HEK293 (cell line): ENCODE measurements around the gene SLC37A3.

Experiments
- CTCF ChIA-PET: fragments of 350-600 bp; formaldehyde crosslinking; extraction: SDS; loops from one replicate; lab custom pipeline; 2021; ENCODE audit warnings: antibody characterized with exemption; lab: Yijun Ruan, JAX
- POLR2A ChIA-PET: fragments of 300-600 bp; formaldehyde crosslinking; extraction: SDS; loops from one replicate; lab custom pipeline; 2020; ENCODE audit warnings: antibody characterized with exemption, inconsistent platforms; lab: Yijun Ruan, JAX
- H3K27ac ChIP-seq: fragments of 200-500 bp; sonication (Bioruptor generic); 2 replicates; pipeline ENCODE4 v1.5.1; 2014; ENCODE audit warnings: low read depth, low read length, control low read depth, inconsistent platforms; ENCODE audit errors: extremely low read depth
- H3K36me3 ChIP-seq, 2 experiments: fragments of 200-500 bp in 1 of 2; sonication (Bioruptor generic) in 1 of 2; 1 replicate in 1 of 2; 2 replicates in 1 of 2; pipeline ENCODE4 v1.5.1; 2014 to 2017; ENCODE audit warnings: inconsistent platforms in 2 of 2, low read length in 2 of 2; ENCODE audit not compliant: control insufficient read depth in 2 of 2, insufficient read depth in 1 of 2
- H3K4me1 ChIP-seq: fragments of 200-500 bp; sonication (Bioruptor generic); 2 replicates; pipeline ENCODE4 v1.5.1; 2014; ENCODE audit warnings: mild to moderate bottlenecking, low read length, inconsistent platforms; ENCODE audit not compliant: control insufficient read depth, insufficient read depth
- H3K4me3 ChIP-seq: 2 replicates; pipeline ENCODE4 v1.5.1; 2011; ENCODE audit warnings: low read depth, mild to moderate bottlenecking, control low read depth, low read length, moderate library complexity
- H3K9me3 ChIP-seq: fragments of 200-500 bp; sonication (Bioruptor generic); 2 replicates; pipeline ENCODE4 v1.5.1; 2014; ENCODE audit warnings: low read depth, low read length, inconsistent platforms; ENCODE audit not compliant: control insufficient read depth, insufficient read depth
- SETDB1 ChIP-seq: IDR thresholded peaks from one replicate; pipeline ENCODE4 v1.6.1; 2017; ENCODE audit warnings: mild to moderate bottlenecking, low read length, moderate library complexity, mixed read lengths; ENCODE audit not compliant: insufficient read length
- SP3 ChIP-seq: fragments of 450-650 bp; formaldehyde crosslinking; IDR thresholded peaks from 2 replicates; pipeline ENCODE4 v1.5.1; 2016; ENCODE audit warnings: missing biosample characterization, missing genetic modification characterization
- ZBTB17 ChIP-seq: fragments of 450-650 bp; formaldehyde crosslinking; IDR thresholded peaks from 2 replicates; pipeline ENCODE4 v1.5.1; 2016; ENCODE audit warnings: missing biosample characterization, missing genetic modification characterization
- ZBTB7A ChIP-seq: fragments of 450-650 bp; formaldehyde crosslinking; IDR thresholded peaks from 2 replicates; pipeline ENCODE4 v1.5.1; 2016; ENCODE audit warnings: low read depth, missing biosample characterization, missing genetic modification characterization
- ZFP41 ChIP-seq: fragments of 450-650 bp; formaldehyde crosslinking; IDR thresholded peaks from 2 replicates; pipeline ENCODE4 v1.5.1; 2016; ENCODE audit warnings: missing biosample characterization, missing genetic modification characterization, borderline replicate concordance
- ZNF202 ChIP-seq: fragments of 450-650 bp; formaldehyde crosslinking; IDR thresholded peaks from 2 replicates; pipeline ENCODE4 v1.5.1; 2016; ENCODE audit warnings: missing biosample characterization, missing genetic modification characterization, borderline replicate concordance
- ZNF354C ChIP-seq: fragments of 450-650 bp; formaldehyde crosslinking; IDR thresholded peaks from 2 replicates; pipeline ENCODE4 v1.5.1; 2016; ENCODE audit warnings: missing biosample characterization, missing genetic modification characterization, low read depth, borderline replicate concordance
- ZNF423 ChIP-seq: fragments of 450-650 bp; formaldehyde crosslinking; IDR thresholded peaks from 2 replicates; pipeline ENCODE4 v1.5.1; 2016; ENCODE audit warnings: missing biosample characterization, missing genetic modification characterization
- ZNF529 ChIP-seq: fragments of 450-650 bp; formaldehyde crosslinking; IDR thresholded peaks from 2 replicates; pipeline ENCODE4 v1.5.1; 2017; ENCODE audit warnings: missing genetic modification characterization, missing biosample characterization; ENCODE audit not compliant: insufficient replicate concordance
- ZNF555 ChIP-seq: fragments of 450-650 bp; formaldehyde crosslinking; conservative IDR thresholded peaks from 2 replicates; pipeline ENCODE4 v1.5.1; 2017; ENCODE audit warnings: missing biosample characterization, mild to moderate bottlenecking, missing genetic modification characterization, inconsistent platforms
- ZNF76 ChIP-seq: fragments of 450-650 bp; formaldehyde crosslinking; IDR thresholded peaks from 2 replicates; pipeline ENCODE4; 2016; ENCODE audit warnings: low read depth, missing biosample characterization, missing genetic modification characterization, borderline replicate concordance
- ZNF791 ChIP-seq: fragments of 450-650 bp; formaldehyde crosslinking; IDR thresholded peaks from 2 replicates; pipeline ENCODE4 v1.5.1; 2016; ENCODE audit warnings: missing biosample characterization, missing genetic modification characterization
- TF ChIP-seq, protein P1 (sequence below): fragments of 450-650 bp; formaldehyde crosslinking; IDR thresholded peaks from 2 replicates; pipeline ENCODE4 v1.5.1; 2016; ENCODE audit warnings: missing biosample characterization, missing genetic modification characterization
- TF ChIP-seq, protein P2 (sequence below): fragments of 450-650 bp; formaldehyde crosslinking; IDR thresholded peaks from 2 replicates; pipeline ENCODE4 v1.5.1; 2017; ENCODE audit warnings: missing biosample characterization, missing genetic modification characterization
- TF ChIP-seq, protein P3 (sequence below): fragments of 450-650 bp; formaldehyde crosslinking; IDR thresholded peaks from 2 replicates; pipeline ENCODE4; 2016; ENCODE audit warnings: missing biosample characterization, missing genetic modification characterization
- TF ChIP-seq, protein P4 (sequence below): fragments of 450-650 bp; IDR thresholded peaks from 2 replicates; pipeline ENCODE4 v1.5.1; 2018; ENCODE audit warnings: missing biosample characterization, mild to moderate bottlenecking, missing genetic modification characterization
- TF ChIP-seq, protein P5 (sequence below): fragments of 450-650 bp; formaldehyde crosslinking; IDR thresholded peaks from 2 replicates; pipeline ENCODE4 v1.5.1; 2016; ENCODE audit warnings: missing biosample characterization, missing genetic modification characterization, low read depth
- TF ChIP-seq, protein P6 (sequence below): fragments of 450-650 bp; formaldehyde crosslinking; IDR thresholded peaks from 2 replicates; pipeline ENCODE4 v1.5.0; 2017; ENCODE audit warnings: missing biosample characterization, missing genetic modification characterization, borderline replicate concordance
- TF ChIP-seq, protein P7 (sequence below): fragments of 450-650 bp; formaldehyde crosslinking; IDR thresholded peaks from 2 replicates; pipeline ENCODE4 v1.5.1; 2016; ENCODE audit warnings: missing biosample characterization, missing genetic modification characterization

SLC37A3 gene

DNA sequence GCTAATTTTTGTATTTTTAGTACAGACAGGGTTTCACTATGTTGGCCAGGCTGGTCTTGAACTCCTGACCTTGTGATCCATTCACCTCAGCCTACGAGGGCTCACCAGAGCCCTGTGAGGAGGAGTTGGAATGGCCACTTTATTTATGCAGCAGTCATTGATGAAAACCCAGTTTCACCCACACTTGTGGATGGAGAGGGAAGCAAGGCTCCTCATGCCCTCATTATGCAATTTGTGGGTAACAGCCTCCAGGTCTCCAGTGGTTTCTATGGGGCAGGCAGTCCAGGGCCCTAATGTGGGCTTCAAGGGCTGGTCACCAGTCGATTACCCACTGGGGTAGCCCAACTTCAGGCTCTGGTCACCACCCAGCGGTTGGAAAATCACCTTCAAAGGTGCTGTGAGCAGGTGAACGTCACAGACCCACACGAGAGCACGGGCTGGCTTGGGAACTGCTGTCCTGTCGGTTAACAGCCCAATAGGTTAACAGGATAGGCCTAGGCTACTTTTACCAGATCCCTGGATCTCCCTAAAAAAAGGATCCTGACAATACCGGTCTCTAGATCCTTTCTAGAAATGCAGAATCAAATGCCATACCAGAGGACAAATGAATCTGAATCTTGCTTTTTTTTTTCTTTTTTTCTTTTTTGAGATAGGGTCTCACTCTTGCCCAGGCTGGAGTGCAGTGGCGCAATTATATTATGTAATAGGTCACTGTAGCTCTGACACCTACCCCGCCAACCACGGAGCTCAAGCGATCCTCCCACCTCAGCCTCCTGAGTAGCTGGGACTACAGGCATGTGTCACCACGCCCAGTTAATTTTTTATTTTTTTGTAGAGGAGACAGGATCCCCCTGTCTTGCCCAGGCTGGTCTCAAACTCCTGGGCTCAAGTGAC, 97.8 kb downstream of the SLC37A3 start (continued):
- TF ChIP-seq, protein P1, sequence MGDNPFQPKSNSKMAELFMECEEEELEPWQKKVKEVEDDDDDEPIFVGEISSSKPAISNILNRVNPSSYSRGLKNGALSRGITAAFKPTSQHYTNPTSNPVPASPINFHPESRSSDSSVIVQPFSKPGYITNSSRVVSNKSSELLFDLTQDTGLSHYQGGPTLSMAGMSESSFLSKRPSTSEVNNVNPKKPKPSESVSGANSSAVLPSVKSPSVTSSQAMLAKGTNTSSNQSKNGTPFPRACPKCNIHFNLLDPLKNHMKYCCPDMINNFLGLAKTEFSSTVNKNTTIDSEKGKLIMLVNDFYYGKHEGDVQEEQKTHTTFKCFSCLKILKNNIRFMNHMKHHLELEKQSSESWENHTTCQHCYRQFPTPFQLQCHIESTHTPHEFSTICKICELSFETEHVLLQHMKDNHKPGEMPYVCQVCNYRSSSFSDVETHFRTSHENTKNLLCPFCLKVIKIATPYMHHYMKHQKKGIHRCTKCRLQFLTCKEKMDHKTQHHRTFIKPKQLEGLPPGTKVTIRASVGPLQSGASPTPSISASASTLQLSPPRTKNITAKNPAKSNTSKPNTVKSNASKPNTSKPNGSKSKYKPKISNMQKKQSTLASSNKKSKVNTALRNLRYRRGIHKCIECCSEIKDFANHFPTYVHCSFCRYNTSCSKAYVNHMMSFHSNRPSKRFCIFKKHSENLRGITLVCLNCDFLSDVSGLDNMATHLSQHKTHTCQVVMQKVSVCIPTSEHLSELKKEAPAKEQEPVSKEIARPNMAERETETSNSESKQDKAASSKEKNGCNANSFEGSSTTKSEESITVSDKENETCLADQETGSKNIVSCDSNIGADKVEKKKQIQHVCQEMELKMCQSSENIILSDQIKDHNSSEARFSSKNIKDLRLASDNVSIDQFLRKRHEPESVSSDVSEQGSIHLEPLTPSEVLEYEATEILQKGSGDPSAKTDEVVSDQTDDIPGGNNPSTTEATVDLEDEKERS (tag by site-specific recombination) = no peak
- TF ChIP-seq ZFP41 (tag by site-specific recombination) (no peak), ZNF423 (tag by site-specific recombination) (no peak), ZNF202 (tag by site-specific recombination) (no peak), SETDB1 (no peak), ZNF555 (tag by site-specific recombination) (no peak), ZNF76 (tag by site-specific recombination) (no peak)
- TF ChIP-seq, protein P2, sequence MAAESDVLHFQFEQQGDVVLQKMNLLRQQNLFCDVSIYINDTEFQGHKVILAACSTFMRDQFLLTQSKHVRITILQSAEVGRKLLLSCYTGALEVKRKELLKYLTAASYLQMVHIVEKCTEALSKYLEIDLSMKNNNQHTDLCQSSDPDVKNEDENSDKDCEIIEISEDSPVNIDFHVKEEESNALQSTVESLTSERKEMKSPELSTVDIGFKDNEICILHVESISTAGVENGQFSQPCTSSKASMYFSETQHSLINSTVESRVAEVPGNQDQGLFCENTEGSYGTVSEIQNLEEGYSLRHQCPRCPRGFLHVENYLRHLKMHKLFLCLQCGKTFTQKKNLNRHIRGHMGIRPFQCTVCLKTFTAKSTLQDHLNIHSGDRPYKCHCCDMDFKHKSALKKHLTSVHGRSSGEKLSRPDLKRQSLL = no peak

DNA sequence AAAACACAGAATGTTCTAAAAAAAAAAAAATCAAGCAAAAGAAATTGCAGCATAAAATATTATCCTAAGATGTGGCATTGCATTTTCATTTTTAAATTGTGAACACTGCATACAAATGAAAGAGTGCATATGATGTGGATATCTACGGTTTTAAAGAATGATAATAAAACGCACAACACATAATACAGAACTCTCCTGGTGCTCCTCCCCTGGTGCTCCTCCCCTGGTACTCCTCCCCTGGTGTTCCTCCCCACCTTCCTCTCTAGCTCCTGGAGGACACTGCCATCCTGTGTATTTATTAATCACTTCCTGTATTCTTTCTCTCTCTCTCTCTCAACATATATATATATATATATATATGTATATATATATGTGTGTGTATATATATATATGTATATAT, 100.1 kb downstream of the SLC37A3 start:
- Histone ChIP-seq H3K27ac (no peak overlapping the region), H3K36me3 (no peaks in the 10 kb centered on the region), H3K4me1 (no peaks in the 10 kb centered on the region), H3K9me3 (no peaks in the 10 kb centered on the region), H3K4me3 (no peak overlapping the region)
- no peak for TF ChIP-seq ZNF202 (tag by site-specific recombination)
- TF ChIP-seq, protein P3, sequence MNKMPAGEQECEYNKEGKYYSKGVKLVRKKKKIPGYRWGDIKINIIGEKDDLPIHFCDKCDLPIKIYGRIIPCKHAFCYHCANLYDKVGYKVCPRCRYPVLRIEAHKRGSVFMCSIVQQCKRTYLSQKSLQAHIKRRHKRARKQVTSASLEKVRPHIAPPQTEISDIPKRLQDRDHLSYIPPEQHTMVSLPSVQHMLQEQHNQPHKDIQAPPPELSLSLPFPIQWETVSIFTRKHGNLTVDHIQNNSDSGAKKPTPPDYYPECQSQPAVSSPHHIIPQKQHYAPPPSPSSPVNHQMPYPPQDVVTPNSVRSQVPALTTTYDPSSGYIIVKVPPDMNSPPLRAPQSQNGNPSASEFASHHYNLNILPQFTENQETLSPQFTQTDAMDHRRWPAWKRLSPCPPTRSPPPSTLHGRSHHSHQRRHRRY (tag by site-specific recombination) = no peak
- no peak for TF ChIP-seq ZNF791 (tag by site-specific recombination)
- TF ChIP-seq, protein P4, sequence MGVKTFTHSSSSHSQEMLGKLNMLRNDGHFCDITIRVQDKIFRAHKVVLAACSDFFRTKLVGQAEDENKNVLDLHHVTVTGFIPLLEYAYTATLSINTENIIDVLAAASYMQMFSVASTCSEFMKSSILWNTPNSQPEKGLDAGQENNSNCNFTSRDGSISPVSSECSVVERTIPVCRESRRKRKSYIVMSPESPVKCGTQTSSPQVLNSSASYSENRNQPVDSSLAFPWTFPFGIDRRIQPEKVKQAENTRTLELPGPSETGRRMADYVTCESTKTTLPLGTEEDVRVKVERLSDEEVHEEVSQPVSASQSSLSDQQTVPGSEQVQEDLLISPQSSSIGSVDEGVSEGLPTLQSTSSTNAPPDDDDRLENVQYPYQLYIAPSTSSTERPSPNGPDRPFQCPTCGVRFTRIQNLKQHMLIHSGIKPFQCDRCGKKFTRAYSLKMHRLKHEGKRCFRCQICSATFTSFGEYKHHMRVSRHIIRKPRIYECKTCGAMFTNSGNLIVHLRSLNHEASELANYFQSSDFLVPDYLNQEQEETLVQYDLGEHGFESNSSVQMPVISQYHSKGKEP (tag by site-specific recombination) = no peak
- TF ChIP-seq, protein P5, sequence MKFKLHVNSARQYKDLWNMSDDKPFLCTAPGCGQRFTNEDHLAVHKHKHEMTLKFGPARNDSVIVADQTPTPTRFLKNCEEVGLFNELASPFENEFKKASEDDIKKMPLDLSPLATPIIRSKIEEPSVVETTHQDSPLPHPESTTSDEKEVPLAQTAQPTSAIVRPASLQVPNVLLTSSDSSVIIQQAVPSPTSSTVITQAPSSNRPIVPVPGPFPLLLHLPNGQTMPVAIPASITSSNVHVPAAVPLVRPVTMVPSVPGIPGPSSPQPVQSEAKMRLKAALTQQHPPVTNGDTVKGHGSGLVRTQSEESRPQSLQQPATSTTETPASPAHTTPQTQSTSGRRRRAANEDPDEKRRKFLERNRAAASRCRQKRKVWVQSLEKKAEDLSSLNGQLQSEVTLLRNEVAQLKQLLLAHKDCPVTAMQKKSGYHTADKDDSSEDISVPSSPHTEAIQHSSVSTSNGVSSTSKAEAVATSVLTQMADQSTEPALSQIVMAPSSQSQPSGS (tag by site-specific recombination) = no peak
- no peak for TF ChIP-seq ZBTB17 (tag by site-specific recombination)
- TF ChIP-seq, protein P6, sequence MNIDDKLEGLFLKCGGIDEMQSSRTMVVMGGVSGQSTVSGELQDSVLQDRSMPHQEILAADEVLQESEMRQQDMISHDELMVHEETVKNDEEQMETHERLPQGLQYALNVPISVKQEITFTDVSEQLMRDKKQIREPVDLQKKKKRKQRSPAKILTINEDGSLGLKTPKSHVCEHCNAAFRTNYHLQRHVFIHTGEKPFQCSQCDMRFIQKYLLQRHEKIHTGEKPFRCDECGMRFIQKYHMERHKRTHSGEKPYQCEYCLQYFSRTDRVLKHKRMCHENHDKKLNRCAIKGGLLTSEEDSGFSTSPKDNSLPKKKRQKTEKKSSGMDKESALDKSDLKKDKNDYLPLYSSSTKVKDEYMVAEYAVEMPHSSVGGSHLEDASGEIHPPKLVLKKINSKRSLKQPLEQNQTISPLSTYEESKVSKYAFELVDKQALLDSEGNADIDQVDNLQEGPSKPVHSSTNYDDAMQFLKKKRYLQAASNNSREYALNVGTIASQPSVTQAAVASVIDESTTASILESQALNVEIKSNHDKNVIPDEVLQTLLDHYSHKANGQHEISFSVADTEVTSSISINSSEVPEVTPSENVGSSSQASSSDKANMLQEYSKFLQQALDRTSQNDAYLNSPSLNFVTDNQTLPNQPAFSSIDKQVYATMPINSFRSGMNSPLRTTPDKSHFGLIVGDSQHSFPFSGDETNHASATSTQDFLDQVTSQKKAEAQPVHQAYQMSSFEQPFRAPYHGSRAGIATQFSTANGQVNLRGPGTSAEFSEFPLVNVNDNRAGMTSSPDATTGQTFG (tag by site-specific recombination) = no peak
- no peak for TF ChIP-seq ZNF354C
- TF ChIP-seq ZNF529 (tag by site-specific recombination) = no peak
- TF ChIP-seq ZBTB7A (tag by site-specific recombination) = no peak
- no peak for TF ChIP-seq SP3 (tag by site-specific recombination)
- TF ChIP-seq, protein P7, sequence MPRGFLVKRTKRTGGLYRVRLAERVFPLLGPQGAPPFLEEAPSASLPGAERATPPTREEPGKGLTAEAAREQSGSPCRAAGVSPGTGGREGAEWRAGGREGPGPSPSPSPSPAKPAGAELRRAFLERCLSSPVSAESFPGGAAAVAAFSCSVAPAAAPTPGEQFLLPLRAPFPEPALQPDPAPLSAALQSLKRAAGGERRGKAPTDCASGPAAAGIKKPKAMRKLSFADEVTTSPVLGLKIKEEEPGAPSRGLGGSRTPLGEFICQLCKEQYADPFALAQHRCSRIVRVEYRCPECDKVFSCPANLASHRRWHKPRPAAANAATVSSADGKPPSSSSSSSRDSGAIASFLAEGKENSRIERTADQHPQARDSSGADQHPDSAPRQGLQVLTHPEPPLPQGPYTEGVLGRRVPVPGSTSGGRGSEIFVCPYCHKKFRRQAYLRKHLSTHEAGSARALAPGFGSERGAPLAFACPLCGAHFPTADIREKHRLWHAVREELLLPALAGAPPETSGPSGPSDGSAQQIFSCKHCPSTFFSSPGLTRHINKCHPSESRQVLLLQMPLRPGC (tag by site-specific recombination) = no peak
- ChIA-PET POLR2A (no interaction called here), CTCF (interaction anchor here (0.5 to 1.2 kb wide), 4 partner anchors 23 to 293 kb away, joined by 3 to 6 read pairs (median 4); no protein-coding TSS in a partner anchor)
